Activated CD4-positive, alpha-beta T cell treated with anti-CD3 and anti-CD28 coated beads for 4 hours (primary cell): ENCODE results near the gene ESCO1.
"Not testable (repeated sequence)": the region's sequence is repeated elsewhere in the genome, so short reads cannot be mapped to it uniquely, and the experiment has no call there.

Experiments
- DNase-seq, 2 donors: peaks; one replicate each; pipeline ENCODE4 v3.0.0-alpha.2; 2020

ESCO1 gene

GRCh38 chr18:21600526-21601410 is at the start of gene ESCO1:
TSS of gene ESCO1 (minus strand) at chr18:21600704. CDS start at chr18:21574843, 25,861 bp downstream.
- peak; percentile 87 to 92 for DNase-seq

- not testable (repeated sequence) for DNase-seq
Observed at GRCh38 chr18:21640375-21640774, 39.9 kb upstream of the ESCO1 start.

GRCh38 chr18:21638822-21639221 is 38.3 kb upstream of the ESCO1 start:
- DNase-seq, result no peak

- DNase-seq, result no peak
Observed at GRCh38 chr18:21636769-21637168, 36.3 kb upstream of the ESCO1 start.

GRCh38 chr18:21634588-21635199 is 34.2 kb upstream of the ESCO1 start:
- DNase-seq, result no peak

DNA sequence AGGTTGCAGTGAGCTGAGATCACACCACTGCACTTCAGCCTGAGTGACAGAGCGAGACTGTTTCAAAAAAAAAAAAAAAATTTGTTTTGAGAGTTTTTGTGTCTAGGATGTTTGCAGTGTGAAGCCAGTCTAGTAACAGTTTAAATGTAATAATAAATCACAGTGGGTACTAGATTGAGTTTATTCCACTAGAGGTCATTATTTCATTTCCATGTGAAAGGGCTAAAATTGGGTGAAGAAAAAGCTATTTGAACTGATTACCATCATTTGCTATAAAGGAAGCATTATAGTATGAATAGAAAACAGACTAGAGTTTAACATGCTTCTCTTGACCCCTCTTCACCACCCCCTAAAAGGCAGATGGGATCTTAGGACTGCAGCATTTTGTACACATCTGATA is 31.9 kb upstream of the ESCO1 start:
- DNase-seq, result no peak

DNA sequence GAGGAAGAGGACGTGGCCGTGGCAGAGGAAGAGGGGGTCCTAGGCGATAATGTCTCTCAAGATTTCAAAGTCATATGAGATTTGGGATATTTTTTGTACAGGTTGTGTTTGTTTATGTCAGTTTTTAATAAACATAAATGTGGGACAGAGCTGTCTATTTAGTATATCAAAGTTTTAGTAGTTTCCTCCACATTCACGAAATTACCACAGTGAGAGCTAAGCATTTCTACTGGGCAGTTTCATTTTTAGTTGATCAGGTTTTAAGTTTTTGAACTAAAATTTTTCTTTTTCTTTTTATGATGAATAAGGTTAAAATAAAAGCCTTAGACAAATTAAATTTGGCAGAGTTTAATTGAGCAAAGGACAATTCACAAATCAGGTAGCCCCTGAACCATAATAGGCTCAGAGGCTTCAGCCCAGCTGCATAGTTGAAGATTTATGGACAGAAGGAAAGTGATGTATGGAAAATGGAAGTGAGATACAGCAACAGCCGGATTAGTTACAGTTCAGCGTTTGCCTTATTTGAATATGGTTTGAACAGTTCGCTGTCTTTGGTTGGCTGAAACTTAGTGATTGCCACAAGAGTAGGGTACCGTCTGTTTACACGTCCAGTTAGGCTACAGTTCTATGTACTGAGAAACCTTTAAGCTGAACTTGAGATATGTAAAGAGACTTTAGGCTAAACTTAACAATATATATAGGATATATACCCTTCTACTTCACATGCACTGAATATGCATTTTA is 28.8 kb upstream of the ESCO1 start:
- DNase-seq, result no peak

DNA sequence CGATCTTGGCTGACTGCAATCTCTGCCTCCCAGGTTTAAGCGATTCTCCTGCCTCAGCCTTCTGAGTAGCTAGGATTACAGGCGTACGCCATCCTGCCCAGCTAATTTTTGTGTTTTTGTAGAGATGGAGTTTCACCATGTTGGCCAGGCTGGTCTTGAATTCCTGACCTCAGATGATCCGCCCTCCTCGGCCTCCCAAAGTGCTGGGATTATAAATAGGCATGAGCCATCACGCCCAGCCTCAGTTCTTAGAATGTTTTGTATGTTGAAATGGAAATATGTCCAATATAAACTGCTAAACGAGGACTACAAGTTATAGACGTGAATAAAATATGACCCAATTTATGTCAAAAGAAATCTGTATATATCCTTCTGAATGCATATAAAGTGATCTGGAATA is 21.1 kb upstream of the ESCO1 start:
- not testable (repeated sequence) for DNase-seq

DNA sequence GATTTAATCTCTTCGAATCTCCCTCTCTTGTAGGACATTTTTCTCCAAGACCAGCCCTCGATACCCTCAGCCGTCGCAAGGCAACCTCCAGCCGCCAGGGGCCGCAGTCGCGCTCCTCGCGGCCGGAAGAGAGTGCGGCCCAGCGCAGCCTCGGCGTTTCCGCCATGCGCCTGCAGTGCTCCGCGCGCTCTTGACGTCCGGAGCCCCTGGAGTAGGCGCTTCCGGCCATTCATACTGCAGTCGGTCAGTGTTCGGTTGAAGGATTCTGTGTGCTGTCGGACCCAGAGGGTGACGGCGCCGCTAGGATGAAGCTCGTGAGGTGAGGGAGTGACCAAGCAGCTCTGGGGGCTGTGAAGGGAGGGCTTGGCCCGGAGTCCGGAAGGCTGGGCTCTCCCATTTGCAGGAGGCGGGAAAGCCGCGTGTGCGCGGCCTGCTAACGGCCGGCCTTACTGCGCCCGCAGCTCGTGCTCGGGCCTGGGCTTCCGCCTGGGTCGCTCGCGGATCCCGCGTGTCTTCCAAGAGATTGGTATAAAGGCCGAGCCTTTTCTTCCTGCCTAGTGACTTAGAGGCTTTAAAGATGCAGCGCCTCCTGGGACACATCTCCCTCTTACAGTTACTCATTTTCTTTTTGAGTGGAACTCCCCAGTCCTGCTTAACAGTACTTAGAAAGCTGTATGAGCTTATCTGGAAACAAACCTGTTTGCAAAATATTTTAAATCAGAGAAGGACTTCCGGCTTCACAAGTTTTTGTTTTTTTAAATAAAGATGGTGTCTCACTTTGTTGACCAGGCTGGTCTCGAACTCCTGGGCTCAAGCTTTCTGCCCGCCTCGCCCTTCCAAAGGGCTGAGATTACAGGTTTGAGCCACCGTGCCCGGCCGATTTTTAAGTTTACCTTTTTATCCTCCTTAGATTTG is 11.9 kb upstream of the ESCO1 start, which contains the start of gene SNRPD1:
SNRPD1 (plus strand) TSS at position 190 of the 915 bp plus-strand sequence; CDS start at position 306, 116 bp downstream.
- DNase-seq, result peak; percentile 79 to 83

DNA sequence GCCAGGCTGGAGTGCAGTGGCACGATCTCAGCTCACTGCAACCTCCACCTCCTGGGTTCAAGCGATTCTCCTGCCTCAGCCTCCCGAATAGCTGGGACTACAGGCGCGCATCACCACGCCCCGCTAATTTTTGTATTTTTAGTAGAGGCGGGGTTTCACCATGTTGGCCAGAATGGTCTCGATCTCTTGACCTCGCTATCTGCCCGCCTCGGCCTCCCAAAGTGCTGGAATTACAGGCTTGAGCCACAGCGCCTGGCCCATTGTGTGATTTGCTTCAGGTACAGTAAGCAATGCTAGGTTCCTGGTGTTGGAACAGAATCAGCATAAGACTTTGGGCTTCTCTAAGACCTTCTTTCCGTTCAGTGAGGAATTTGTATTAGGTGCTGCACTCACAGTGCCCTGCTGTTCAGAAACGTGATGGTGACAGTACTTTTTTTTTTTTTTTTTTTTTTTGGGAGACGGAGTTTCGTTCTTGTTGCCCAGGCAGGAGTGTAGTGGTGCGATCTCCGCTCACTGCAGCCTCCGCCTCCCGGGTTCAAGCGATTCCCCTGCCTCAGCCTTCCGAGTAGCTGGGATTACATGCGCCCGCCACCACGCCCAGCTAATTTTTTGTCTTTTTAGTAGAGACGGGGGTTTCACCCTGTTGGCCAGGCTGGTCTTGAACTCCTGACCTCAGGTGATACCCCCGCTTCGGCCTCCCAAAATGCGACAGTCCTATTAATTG is 11.1 kb upstream of the ESCO1 start:
- not testable (repeated sequence) for DNase-seq

- DNase-seq, result no peak
Observed at GRCh38 chr18:21605213-21605612, 4.7 kb upstream of the ESCO1 start.

GRCh38 chr18:21604671-21605070 is 4.2 kb upstream of the ESCO1 start:
- no peak for DNase-seq

DNA sequence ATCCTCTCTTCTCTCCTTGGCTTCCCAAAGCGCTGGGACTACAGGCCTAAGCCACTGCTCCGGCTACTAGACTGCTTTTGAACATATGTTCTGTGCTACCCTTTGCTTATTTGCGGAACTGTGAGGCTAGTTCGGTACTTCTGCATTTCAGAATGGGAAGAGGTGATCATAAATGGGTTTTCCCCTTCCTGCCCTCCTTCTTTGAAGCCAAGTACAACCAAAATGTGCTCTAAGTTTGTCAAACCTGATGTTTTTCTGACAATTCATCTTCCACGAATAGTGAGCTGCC is 1.7 kb upstream of the ESCO1 start:
- no peak for DNase-seq

DNA sequence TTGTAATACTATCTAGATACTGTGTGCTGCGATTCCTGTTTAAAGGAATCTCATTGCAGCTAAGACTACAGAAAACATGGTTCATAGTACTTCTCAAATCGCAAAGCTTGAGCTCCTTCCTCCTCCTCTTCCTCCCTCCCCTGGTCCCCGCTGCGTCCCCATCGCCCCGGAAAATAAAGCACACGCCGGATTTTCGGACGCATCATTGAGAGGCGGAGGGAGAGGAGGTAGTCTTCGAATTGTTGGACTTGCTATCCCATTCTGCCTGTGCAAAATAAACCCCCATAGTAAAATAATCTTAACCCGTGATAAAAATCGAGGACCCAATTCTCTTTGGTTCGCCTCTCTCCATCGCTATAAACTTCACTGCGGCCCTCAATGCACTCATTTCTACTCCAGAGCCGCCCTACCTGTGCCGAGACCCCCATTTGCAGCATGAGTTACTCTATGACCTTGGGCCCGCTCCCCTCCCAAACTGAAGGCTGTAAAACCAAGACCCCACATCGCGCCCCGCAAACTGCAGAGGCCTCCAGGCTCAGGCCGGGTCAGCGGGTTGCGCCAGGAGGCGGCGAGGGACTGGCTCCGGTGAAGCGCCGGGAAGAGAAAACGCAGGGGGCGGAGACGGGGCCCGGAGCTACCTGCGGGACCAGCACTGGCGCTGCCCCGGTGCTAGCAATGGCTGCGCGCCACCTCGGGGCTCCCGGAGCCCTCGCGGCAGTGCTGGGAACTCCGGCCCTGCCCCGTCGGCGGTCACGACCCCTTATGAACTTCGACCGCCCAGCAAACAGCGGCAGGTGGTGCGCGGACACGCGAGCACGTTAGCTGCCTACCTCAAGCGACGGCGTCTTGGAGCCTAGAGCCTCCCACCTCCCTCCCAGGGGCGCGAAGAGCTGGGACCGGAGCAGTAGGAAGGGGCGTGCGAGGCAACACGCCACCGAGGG is 649 bp downstream of the ESCO1 start:
- no peak for DNase-seq

- no peak for DNase-seq
Observed at GRCh38 chr18:21598726-21599584, 1.5 kb downstream of the ESCO1 start.

GRCh38 chr18:21597620-21598019 is 2.9 kb downstream of the ESCO1 start:
- DNase-seq, result no peak

DNA sequence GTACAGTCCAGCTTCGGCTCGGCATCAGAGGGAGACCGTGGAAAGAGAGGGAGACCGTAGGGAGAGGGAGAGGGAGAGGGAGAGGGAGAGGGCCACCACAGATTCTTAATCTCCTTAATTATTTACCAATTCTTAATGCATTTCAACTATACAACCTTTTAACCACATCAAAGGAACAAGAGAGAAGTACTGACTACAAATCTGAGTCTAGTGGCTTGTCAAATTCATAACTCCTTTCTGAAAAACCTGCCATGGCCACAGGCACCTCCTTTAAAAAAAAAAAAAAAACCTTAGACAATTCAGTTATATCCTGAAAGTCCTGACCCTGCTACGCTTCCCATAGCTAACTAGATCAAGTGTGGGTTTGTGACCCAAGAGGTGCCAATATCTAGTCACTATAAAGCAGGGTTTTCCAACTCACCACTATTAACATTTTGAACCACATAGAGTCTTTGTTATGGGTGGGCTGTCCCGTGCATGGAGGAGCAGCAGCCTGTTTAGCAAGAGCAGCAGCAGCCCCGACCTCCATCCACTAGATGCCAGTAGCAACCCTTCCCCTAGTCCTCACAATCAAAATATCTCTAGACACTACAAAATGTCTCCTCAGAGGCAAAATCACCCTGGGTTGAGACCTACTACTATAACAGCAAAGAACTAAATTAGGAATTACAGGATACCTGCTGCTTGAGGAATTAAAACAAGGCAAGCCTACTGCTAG is 6.8 kb downstream of the ESCO1 start:
- DNase-seq, result no peak

DNA sequence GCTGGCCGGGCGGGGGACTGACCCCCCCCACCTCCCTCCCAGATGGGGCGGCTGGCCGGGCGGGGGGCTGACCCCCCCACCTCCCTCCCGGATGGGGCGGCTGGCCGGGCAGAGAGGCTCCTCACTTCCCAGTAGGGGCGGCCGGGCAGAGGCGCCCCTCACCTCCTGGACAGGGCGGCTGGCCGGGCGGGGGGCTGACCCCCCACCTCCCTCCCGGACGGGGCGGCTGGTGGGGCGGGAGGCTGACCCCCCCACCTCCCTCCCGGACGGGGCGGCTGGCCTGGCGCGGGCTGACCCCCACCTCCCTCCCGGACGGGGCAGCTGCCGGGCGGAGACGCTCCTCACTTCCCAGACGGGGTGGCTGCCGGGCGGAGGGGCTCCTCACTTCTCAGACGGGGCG is 8.1 kb downstream of the ESCO1 start:
- not testable (repeated sequence) for DNase-seq

- no peak for DNase-seq
Observed at GRCh38 chr18:21584391-21584790, 16.1 kb downstream of the ESCO1 start.
